ENCODE data around the gene HOXC4.
"Not testable (repeated sequence)": the region's sequence is repeated elsewhere in the genome, so short reads cannot be mapped to it uniquely, and the experiment has no call there.

HOXC4 gene

DNA sequence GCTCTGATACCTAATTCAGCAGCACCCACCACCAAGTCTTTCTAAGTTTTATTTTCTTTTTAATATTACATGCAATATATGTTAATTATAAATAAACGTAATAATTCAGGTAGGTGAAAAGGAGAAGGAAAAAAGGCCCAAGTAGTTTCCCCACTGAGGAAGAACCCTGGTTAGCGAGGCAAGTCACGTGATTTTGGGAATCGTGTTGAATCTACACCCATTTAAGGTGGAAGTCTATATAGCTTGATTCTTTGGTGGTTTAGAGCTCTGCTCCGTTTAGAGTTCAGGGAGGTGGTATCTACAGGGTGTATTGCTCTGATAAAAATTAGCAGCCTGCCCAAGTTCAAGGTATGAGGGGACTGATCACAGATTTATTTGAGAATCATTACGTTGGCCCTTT is 47.0 kb downstream of the HOXC4 start:
- not testable (repeated sequence) for DNase-seq

DNA sequence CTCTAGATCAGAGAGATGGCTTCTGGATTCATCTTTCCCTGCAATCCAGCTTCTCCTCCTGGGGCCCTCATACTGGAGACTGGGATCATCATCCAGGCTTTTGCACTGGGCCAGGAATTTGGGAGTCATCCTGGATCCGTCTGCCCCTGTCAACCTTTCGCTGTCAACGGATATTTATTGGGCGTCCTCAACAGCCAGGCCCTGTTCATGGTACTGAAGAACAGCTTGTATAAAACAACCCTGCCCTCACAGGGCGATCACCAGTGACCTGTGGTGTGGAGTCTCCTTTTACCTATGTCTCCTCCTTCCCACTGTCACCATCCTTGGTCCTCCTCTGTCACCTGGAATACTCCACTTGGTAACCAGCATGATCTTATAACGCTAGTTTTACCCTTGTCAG is 48.6 kb downstream of the HOXC4 start:
- DNase-seq: not testable (repeated sequence)

DNA sequence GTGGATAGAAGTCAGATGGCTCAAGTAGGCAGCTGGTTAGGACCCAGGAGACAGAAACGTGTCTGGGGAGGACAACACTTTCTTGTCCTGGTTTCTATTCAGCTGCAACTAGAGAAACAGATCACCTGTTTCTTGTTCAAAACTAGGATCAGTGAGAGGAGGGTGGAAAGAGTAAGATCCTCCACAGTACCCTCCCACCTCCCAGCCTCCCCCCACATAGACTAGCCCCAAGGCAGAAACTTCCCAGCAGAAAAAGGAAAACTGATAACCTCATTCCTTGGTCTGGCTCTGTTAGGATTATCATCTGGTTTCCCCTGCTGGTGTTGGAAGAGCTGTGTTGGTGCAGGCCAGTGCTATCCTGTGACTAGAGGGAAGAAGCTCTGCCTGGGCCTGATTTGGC is 50.2 kb downstream of the HOXC4 start:
- not testable (repeated sequence) for DNase-seq

Measured in CD4-positive, alpha-beta T cell treated with Interleukin-6 for 4 hours (primary cell).